BLaER1 (cell line): Measurements from ENCODE around the gene CIBAR2.

Experiments
- H3K27ac ChIP-seq: shearing (Covaris generic); formaldehyde crosslinking; 2 replicates; pipeline ENCODE4 v1.8.1; 2022
- H3K27me3 ChIP-seq: shearing (Covaris generic); formaldehyde crosslinking; 2 replicates; pipeline ENCODE4 v1.8.1; 2022
- H3K36me3 ChIP-seq: shearing (Covaris generic); formaldehyde crosslinking; 2 replicates; pipeline ENCODE4 v1.8.1; 2022
- H3K4me1 ChIP-seq: shearing (Covaris generic); formaldehyde crosslinking; 2 replicates; pipeline ENCODE4 v1.8.1; 2022
- H3K4me2 ChIP-seq: shearing (Covaris generic); formaldehyde crosslinking; 2 replicates; pipeline ENCODE4 v1.8.1; 2022
- H3K4me3 ChIP-seq: shearing (Covaris generic); formaldehyde crosslinking; 2 replicates; pipeline ENCODE4 v1.8.1; 2022
- H3K9ac ChIP-seq: shearing (Covaris generic); formaldehyde crosslinking; 2 replicates; pipeline ENCODE4 v1.8.1; 2022
- H3K9me3 ChIP-seq: shearing (Covaris generic); formaldehyde crosslinking; 2 replicates; pipeline ENCODE4 v1.8.1; 2022
- H4K20me1 ChIP-seq: shearing (Covaris generic); formaldehyde crosslinking; 2 replicates; pipeline ENCODE4 v1.8.1; 2022
- Cebpa-rat ChIP-seq: shearing (Covaris generic); IDR thresholded peaks from 2 replicates; pipeline ENCODE4 v1.8.1; 2022

CIBAR2 gene

DNA sequence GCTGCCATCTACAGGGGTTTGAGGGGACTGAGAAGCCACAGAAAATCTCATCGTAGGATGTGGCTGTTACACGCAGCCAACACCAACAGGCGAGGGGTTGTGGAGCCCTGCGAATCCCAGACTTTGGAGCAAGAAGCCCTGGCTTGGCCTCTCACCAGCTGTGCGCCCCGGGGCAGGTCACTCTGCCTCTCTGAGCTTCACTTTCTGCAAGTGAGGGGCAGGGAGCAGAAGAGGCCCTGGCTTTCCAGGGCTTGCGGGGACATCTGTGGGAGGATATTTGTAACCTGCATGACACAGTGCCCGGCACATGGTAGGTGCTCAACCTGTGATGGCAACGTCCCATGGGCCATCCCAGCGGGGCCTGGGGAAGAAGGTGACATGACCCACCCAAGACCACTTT lies 32.9 kb upstream of the CIBAR2 start:
- 0 out of 2 replicates have a peak, but pooled peaks cover 2% of the 10 kb centered on the region for H3K4me1 ChIP-seq
- no peaks in the 10 kb centered on the region for H3K27me3 ChIP-seq
- H4K20me1 ChIP-seq = no peaks in the 10 kb centered on the region
- no peaks in the 10 kb centered on the region for H3K36me3 ChIP-seq
- no peak overlapping the region for H3K4me2 ChIP-seq
- no peak overlapping the region for H3K4me3 ChIP-seq
- H3K9me3 ChIP-seq = no peaks in the 10 kb centered on the region
- TF ChIP-seq Cebpa-rat = no peak
- no peak overlapping the region for H3K27ac ChIP-seq
- no peak overlapping the region for H3K9ac ChIP-seq

DNA sequence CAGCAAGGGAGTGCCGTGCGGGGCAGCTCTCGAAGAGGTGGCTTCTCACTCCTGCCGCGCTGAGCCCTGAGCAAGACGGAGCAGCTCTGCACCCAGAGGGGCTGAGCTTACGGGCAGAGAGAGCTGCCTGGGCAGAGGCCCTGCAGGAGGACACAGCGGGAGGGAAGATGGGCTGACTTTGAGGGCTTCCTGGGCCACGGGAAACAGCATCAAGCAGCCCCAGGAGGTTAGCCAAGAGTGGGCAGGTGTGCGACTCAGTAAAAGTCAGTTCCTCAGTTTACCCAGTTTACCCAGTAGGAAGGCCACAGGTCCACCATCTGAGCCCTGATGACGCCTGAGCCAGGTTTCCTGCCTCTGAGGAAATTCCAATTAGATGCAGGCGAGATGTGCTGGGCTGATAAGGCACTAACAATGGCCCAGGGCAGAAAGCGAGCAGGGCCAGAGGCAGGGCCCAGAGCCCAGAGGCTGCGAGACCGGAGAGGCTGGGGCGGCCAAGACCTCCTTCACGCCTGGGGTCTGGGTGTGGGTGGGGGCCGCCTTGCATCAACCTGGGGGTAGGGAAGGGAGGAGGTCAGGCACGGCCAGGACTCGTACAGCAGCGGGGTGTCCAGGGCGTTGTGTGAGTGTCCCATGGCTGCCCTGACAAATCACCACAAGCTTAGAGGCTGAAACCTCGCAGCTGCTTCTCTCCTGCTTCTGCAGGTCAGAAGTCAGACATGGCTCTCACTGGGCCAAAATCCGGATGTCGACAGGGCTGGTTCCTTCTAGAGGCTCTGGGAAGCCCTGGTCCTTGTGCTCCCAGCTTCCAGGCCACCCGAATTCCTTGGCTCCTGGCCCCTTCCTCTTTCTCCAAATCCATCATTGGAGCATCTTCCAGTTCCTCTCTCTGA lies 32.0 kb upstream of the CIBAR2 start:
- Histone ChIP-seq H3K4me2 (no peak overlapping the region), H3K27me3 (no peaks in the 10 kb centered on the region), H3K9ac (no peak overlapping the region)

DNA sequence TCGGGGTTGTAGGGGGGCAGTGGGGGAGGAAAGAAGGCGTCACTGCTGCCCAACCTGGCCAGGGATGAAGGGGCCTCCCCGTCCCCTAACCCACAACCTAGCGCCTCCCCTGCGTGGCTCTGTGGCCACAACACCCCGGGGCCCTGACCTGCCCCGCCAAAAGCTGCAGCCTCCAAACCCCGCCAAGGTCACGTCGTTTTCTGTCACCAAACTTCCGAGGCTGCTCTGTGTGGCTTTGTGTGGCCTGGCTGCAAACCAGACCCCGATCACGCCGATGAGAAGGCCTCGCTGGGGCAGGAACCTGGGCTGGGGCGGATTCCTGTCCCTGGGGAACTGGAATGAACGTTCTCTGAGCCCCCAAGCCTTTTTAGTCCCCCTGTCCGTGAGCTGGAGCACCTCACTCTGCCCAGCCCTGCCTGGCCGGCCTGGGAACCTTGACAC lies 30.5 kb upstream of the CIBAR2 start:
- Histone ChIP-seq H3K9me3 (no peaks in the 10 kb centered on the region), H4K20me1 (no peaks in the 10 kb centered on the region), H3K4me1 (peaks cover 10% of the 10 kb centered on the region), H3K27me3 (peaks cover 3% of the 10 kb centered on the region; the same call in 1 of the 2 replicates), H3K36me3 (no peaks in the 10 kb centered on the region), H3K27ac (no peak overlapping the region), H3K4me2 (peak overlapping the region; percentile 5; the same call in 1 of the 2 replicates), H3K4me3 (no peak overlapping the region), H3K9ac (no peak overlapping the region)
- no peak for TF ChIP-seq Cebpa-rat

More for the DNA sequence above, 32.0 kb upstream of the CIBAR2 start:
- Histone ChIP-seq H4K20me1 (no peaks in the 10 kb centered on the region), H3K9me3 (no peaks in the 10 kb centered on the region), H3K36me3 (no peaks in the 10 kb centered on the region), H3K4me3 (no peak overlapping the region), H3K4me1 (0 out of 2 replicates have a peak, but pooled peaks cover 5% of the 10 kb centered on the region), H3K27ac (no peak overlapping the region)
- no peak for TF ChIP-seq Cebpa-rat

- no peak overlapping the region for H3K9ac ChIP-seq
- peaks cover 17% of the 10 kb centered on the region for H3K4me1 ChIP-seq
- no peak overlapping the region for H3K27ac ChIP-seq
- H3K36me3 ChIP-seq = no peaks in the 10 kb centered on the region
- no peak overlapping the region for H3K4me2 ChIP-seq
- H4K20me1 ChIP-seq = no peaks in the 10 kb centered on the region
- H3K27me3 ChIP-seq = peaks cover 10% of the 10 kb centered on the region
- H3K9me3 ChIP-seq = no peaks in the 10 kb centered on the region
- TF ChIP-seq Cebpa-rat = no peak
- no peak overlapping the region for H3K4me3 ChIP-seq
Observed at GRCh38 chr16:85142129-85142513, 29.8 kb upstream of the CIBAR2 start.

DNA sequence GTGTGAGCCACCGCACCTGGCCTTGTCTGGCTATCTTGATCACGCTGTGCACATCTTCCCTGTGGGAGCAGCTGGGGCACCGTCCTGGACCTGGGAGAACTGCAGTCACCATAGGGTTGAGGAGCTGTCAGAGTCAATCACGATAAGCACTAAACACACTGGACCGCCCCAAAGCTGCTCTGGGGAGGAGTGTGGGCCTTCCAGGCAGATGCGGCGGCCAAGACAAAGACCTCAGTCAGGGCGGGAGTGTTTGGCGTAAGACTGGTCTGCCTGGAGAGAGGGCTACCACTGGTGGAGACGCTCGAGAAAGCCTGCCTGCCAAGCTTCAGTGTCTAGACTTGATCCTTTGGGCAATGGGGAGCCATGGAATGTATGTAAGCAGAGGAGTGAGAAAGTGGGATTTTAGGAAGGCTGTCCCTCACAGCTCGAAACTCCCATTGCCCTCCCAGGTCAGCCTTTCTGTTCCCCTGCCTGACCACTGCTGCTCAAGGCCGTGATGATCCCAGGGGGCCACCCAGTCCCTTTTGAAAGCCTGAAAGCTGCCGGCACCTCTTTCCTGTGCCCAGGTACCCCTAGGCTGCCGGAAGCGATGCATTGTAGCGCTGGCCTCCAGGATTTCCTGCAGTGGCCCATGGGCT lies 29.3 kb upstream of the CIBAR2 start:
- Histone ChIP-seq H3K4me2 (no peak overlapping the region), H3K4me3 (no peak overlapping the region), H3K36me3 (no peaks in the 10 kb centered on the region), H4K20me1 (no peaks in the 10 kb centered on the region), H3K9ac (no peak overlapping the region), H3K9me3 (no peaks in the 10 kb centered on the region), H3K4me1 (peaks cover 22% of the 10 kb centered on the region), H3K27ac (no peak overlapping the region), H3K27me3 (peaks cover 15% of the 10 kb centered on the region)
- no peak for TF ChIP-seq Cebpa-rat

GRCh38 chr16:85140455-85141012 lies 28.3 kb upstream of the CIBAR2 start:
- Histone ChIP-seq H3K9me3 (no peaks in the 10 kb centered on the region), H3K4me3 (no peak overlapping the region), H3K9ac (no peak overlapping the region), H3K36me3 (no peaks in the 10 kb centered on the region), H3K4me1 (peaks cover 32% of the 10 kb centered on the region), H3K27me3 (peaks cover 18% of the 10 kb centered on the region), H4K20me1 (no peaks in the 10 kb centered on the region), H3K4me2 (no peak overlapping the region), H3K27ac (no peak overlapping the region)
- TF ChIP-seq Cebpa-rat = no peak

DNA sequence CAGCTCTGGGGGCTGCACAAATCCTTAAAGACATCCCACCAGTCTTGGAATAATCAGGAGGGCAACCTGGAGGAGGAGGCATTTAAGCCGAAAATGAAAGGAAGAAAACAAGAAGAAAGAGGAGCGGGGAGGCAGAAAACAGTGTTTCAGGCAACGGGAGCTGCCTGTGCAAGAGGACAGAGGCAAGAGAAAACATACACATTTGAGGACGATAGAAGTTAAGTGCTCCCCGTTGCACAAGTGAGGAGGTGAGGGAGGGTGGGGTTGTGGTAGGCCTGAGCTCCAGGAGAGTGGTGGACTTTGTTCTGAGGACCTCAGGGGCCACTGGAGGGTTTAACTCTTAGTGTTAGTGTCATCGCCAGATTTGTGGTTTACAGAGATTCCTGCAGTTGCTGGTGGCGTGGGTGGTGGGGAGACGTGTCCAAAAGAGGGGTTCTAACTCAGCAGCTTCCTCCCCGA lies 27.6 kb upstream of the CIBAR2 start:
- peaks cover 39% of the 10 kb centered on the region for H3K4me1 ChIP-seq
- no peak overlapping the region for H3K27ac ChIP-seq
- H3K4me2 ChIP-seq = no peak overlapping the region
- H4K20me1 ChIP-seq = no peaks in the 10 kb centered on the region
- no peaks in the 10 kb centered on the region for H3K9me3 ChIP-seq
- TF ChIP-seq Cebpa-rat = no peak
- H3K4me3 ChIP-seq = no peak overlapping the region
- no peaks in the 10 kb centered on the region for H3K36me3 ChIP-seq
- no peak overlapping the region for H3K9ac ChIP-seq
- peaks cover 18% of the 10 kb centered on the region for H3K27me3 ChIP-seq

DNA sequence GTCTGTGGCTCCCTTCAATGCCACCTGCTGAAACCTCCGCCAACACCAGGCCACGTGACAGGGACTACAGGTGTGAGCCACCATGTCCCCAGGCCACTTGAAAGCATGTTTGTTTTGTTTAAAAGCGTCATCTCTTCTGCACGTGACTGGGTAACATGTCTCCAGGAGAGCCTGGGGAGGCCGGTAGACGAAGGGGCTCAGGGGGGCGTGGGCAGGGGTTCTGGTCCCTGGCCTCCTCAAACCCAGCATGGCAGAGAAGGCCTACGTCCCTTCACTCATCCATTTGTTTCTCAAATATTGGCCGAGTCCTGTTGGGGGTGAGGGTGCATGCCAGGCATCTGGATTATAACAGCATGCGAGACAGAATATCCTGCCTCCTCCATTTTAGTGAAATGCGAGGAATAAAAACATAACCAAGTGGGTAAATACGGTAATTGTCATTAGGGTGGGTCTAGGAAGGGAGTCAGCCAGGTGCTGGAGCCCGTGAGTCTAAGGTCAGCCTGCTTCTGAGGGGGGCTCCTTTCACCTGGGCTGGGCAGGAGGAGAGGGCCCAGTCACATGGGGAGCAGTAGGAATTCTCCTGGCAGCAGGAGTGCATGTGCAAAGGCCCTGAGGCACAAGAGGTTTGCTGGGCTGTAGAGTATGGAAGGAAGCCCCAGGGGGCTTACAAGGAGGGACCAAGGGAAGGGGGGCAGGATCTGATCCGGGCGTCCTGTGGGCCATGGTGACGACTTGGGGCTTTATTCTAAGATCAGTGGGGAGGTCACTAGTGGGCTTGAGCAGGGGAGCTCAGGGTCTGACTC lies 26.8 kb upstream of the CIBAR2 start:
- no peaks in the 10 kb centered on the region for H3K36me3 ChIP-seq
- H3K27me3 ChIP-seq = peaks cover 18% of the 10 kb centered on the region
- H3K4me3 ChIP-seq = no peak overlapping the region
- peaks cover 43% of the 10 kb centered on the region for H3K4me1 ChIP-seq
- no peak overlapping the region for H3K9ac ChIP-seq
- no peaks in the 10 kb centered on the region for H4K20me1 ChIP-seq
- H3K9me3 ChIP-seq = no peaks in the 10 kb centered on the region
- no peak overlapping the region for H3K4me2 ChIP-seq
- no peak for TF ChIP-seq Cebpa-rat
- no peak overlapping the region for H3K27ac ChIP-seq

- Histone ChIP-seq H3K9me3 (no peaks in the 10 kb centered on the region), H3K4me1 (peaks cover 43% of the 10 kb centered on the region), H3K27me3 (peaks cover 18% of the 10 kb centered on the region), H3K4me3 (no peak overlapping the region), H4K20me1 (no peaks in the 10 kb centered on the region), H3K4me2 (peak overlapping the region; percentile 79), H3K27ac (no peak overlapping the region), H3K36me3 (no peaks in the 10 kb centered on the region), H3K9ac (no peak overlapping the region)
- no peak for TF ChIP-seq Cebpa-rat
Observed at GRCh38 chr16:85138073-85138824, 26.0 kb upstream of the CIBAR2 start.
